ENCODE data around the gene ARHGEF11.

The ARHGEF11 gene

GRCh38 chr1:156892190-156893047, 153.1 kb downstream of the ARHGEF11 start:
- peak; percentile 34 for DNase-seq

- peak; percentile 79 for DNase-seq
These were observed 155.6 kb downstream of the ARHGEF11 start for GRCh38 chr1:156889802-156890580.

- DNase-seq = no peak
These were observed 157.8 kb downstream of the ARHGEF11 start for GRCh38 chr1:156887734-156888133.

GRCh38 chr1:156887317-156887716, 158.2 kb downstream of the ARHGEF11 start:
- DNase-seq = no peak

- DNase-seq = no peak
These were observed 158.8 kb downstream of the ARHGEF11 start for GRCh38 chr1:156886583-156887281.

GRCh38 chr1:156885880-156886355, 159.6 kb downstream of the ARHGEF11 start:
- no peak for DNase-seq

GRCh38 chr1:156885314-156885713, 160.2 kb downstream of the ARHGEF11 start:
- DNase-seq = no peak

Data from NCI-H187 treated with DMSO at 0.1 percent for 48 hours (cell line).